ENCODE data around the gene PTPRJ.

DNA sequence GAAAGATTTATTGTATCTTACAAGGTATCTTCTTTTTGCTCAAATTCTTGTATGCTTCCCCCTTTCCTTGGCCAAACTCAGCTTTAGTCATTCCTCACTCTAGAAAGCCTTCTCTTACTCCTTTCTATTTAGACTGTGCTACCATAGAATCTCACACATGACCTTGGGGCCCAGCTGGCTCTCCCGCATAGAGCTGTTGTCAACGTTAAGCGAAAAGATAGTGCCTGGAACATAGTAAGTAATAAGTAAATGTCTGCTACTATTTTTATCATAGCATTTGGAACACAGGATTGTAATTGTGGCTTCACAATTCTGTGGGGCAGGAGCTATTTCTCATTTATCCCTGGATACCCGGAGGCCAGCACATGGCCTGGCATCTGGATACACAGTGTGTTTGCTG lies 197.3 kb downstream of the PTPRJ start:
- no peak for TF ChIP-seq POLR2A (IDR thresholded peaks at IDR 0.05)
- TF ChIP-seq, protein P1, sequence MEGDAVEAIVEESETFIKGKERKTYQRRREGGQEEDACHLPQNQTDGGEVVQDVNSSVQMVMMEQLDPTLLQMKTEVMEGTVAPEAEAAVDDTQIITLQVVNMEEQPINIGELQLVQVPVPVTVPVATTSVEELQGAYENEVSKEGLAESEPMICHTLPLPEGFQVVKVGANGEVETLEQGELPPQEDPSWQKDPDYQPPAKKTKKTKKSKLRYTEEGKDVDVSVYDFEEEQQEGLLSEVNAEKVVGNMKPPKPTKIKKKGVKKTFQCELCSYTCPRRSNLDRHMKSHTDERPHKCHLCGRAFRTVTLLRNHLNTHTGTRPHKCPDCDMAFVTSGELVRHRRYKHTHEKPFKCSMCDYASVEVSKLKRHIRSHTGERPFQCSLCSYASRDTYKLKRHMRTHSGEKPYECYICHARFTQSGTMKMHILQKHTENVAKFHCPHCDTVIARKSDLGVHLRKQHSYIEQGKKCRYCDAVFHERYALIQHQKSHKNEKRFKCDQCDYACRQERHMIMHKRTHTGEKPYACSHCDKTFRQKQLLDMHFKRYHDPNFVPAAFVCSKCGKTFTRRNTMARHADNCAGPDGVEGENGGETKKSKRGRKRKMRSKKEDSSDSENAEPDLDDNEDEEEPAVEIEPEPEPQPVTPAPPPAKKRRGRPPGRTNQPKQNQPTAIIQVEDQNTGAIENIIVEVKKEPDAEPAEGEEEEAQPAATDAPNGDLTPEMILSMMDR (IDR thresholded peaks at IDR 0.05), result no peak
